ENCODE measurements around the gene CFAP410. TPM values are rescaled to one million over a fixed set of nuclear protein-coding genes. Genes with fewer than 3 reads are reported as not detected.

CFAP410 gene
- polyA plus RNA-seq, 1 donor from 2014 or later = 36.5 TPM

GRCh38 chr21:44327603-44327974 lies 11.6 kb downstream of the CFAP410 start:
- TF ChIP-seq TAF1 (IDR thresholded peaks at IDR 0.05; ENCODE audit: low read depth) (no peak), EZH2 (IDR thresholded peaks at IDR 0.05; ENCODE audit: borderline replicate concordance, insufficient read depth, low read length, poor library complexity, severe bottlenecking) (no peak), POLR2AphosphoS5 (IDR thresholded peaks at IDR 0.05) (no peak), EP300 (conservative IDR thresholded peaks at IDR 0.05; ENCODE audit: poor library complexity, severe bottlenecking) (no peak)
- Histone ChIP-seq H3K36me3 (ENCODE audit: insufficient read depth, low read length) (no peaks in the 10 kb centered on the region), H4K20me1 (ENCODE audit: insufficient read depth) (no peaks in the 10 kb centered on the region), H3K9me2 (ENCODE audit: insufficient read depth, low read length) (no peaks in the 10 kb centered on the region), H3K9me3 (ENCODE audit: low read length) (no peaks in the 10 kb centered on the region), H3K79me2 (replicated peaks; ENCODE audit: insufficient read depth, low read length) (no peaks in the 10 kb centered on the region), H3K27ac (ENCODE audit: low read length) (no peak overlapping the region), H3F3A (ENCODE audit: insufficient read depth, low read length, poor library complexity, severe bottlenecking) (no peaks in the 10 kb centered on the region), H3K4me2 (ENCODE audit: low read length) (no peak overlapping the region), H2AFZ (ENCODE audit: low read depth, low read length) (no peak overlapping the region), H3K4me3 (ENCODE audit: low read length) (no peak overlapping the region), H3K27me3 (ENCODE audit: insufficient read depth, low read depth, low read length) (no peaks in the 10 kb centered on the region), H3K9ac (ENCODE audit: low read length) (no peak overlapping the region)

GRCh38 chr21:44326716-44327602 lies 12.2 kb downstream of the CFAP410 start:
- Histone ChIP-seq H3K4me2 (ENCODE audit: low read length) (no peak overlapping the region), H2AFZ (ENCODE audit: low read depth, low read length) (no peak overlapping the region), H3K79me2 (replicated peaks; ENCODE audit: insufficient read depth, low read length) (no peaks in the 10 kb centered on the region), H3F3A (ENCODE audit: insufficient read depth, low read length, poor library complexity, severe bottlenecking) (no peaks in the 10 kb centered on the region), H3K9me3 (ENCODE audit: low read length) (no peaks in the 10 kb centered on the region), H3K27me3 (ENCODE audit: insufficient read depth, low read depth, low read length) (no peaks in the 10 kb centered on the region), H3K9me2 (ENCODE audit: insufficient read depth, low read length) (no peaks in the 10 kb centered on the region), H3K4me3 (ENCODE audit: low read length) (no peak overlapping the region), H4K20me1 (ENCODE audit: insufficient read depth) (no peaks in the 10 kb centered on the region), H3K27ac (ENCODE audit: low read length) (no peak overlapping the region), H3K9ac (ENCODE audit: low read length) (no peak overlapping the region), H3K36me3 (ENCODE audit: insufficient read depth, low read length) (no peaks in the 10 kb centered on the region)
- TF ChIP-seq EZH2 (IDR thresholded peaks at IDR 0.05; ENCODE audit: borderline replicate concordance, insufficient read depth, low read length, poor library complexity, severe bottlenecking) = no peak
- no peak for TF ChIP-seq REST (IDR thresholded peaks at IDR 0.05; ENCODE audit: borderline replicate concordance)
- no peak for TF ChIP-seq MXI1 (conservative IDR thresholded peaks at IDR 0.05; ENCODE audit: poor library complexity, severe bottlenecking)
- TF ChIP-seq SMC3 (conservative IDR thresholded peaks at IDR 0.05; ENCODE audit: poor library complexity) = no peak
- TF ChIP-seq CTCF (IDR thresholded peaks at IDR 0.05; ENCODE audit: poor library complexity, severe bottlenecking) = no peak
- TF ChIP-seq RAD21 (conservative IDR thresholded peaks at IDR 0.05) = no peak
- no peak for TF ChIP-seq TAF1 (IDR thresholded peaks at IDR 0.05; ENCODE audit: low read depth)
- TF ChIP-seq EP300 (conservative IDR thresholded peaks at IDR 0.05; ENCODE audit: poor library complexity, severe bottlenecking) = no peak
- TF ChIP-seq POLR2AphosphoS5 (IDR thresholded peaks at IDR 0.05) = no peak

All from neural cell (in vitro differentiated cells).